ENCODE results near the gene TM7SF2.

TM7SF2 gene

DNA sequence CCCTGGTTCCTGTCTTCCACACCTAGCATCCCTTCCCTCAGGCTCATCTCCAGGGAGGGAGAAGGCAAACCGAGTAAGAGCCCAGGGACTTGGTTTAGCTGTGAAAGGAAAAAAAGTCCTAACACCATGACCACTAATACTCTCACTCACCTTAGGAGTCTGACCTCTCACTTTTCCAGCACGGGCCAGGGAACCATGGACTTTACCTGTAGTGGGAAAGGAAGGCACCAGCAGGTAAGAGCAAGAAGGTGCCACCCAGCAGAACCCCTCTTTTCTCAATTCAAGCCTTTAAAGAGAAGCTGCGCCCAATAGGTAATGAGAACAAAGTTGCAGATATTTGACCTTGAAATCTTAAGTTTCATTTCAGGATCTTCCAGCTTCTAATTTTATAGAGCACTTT is 9.2 kb downstream of the TM7SF2 start:
- TF ChIP-seq REST (IDR thresholded peaks at IDR 0.05; ENCODE audit: insufficient read depth in 1 of 2, low read depth in 2 of 2, low read length in 2 of 2) (no peak), TAF1 (IDR thresholded peaks at IDR 0.05; ENCODE audit: borderline replicate concordance, insufficient read depth, low read length) (no peak), POLR2AphosphoS5 (IDR thresholded peaks at IDR 0.05; ENCODE audit: low read depth, low read length) (no peak), FOXP2 (optimal IDR thresholded peaks at IDR 0.05; ENCODE audit: borderline replicate concordance, extremely low read depth, extremely low read length, insufficient read depth) (no peak), SIN3A (IDR thresholded peaks at IDR 0.05; ENCODE audit: borderline replicate concordance, insufficient read depth, low read length) (no peak)

DNA sequence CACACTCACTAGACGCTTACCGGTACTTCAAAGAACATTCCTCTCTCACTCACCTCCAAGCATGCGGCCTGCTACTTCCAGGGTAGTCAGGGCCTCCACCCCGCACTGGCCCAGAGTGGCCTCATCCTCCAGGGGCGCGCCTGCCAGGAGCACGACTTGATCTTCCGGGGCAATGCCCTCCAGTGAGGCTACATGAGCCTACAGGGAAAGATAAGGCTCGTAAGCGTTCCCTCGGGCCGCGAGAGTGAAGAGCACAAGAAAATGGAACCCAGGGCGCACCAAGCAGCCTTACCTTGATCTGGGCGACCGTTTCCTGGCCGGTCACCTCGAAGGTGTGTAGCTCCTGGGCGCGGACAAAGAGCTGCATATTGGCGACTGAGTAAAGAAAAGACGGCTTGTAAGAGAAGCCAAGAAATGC is 9.8 kb downstream of the TM7SF2 start:
- TF ChIP-seq REST (IDR thresholded peaks at IDR 0.05; ENCODE audit: insufficient read depth in 1 of 2, low read depth in 2 of 2, low read length in 2 of 2) (no peak), SIN3A (IDR thresholded peaks at IDR 0.05; ENCODE audit: borderline replicate concordance, insufficient read depth, low read length) (no peak), POLR2AphosphoS5 (IDR thresholded peaks at IDR 0.05; ENCODE audit: low read depth, low read length) (no peak), TAF1 (IDR thresholded peaks at IDR 0.05; ENCODE audit: borderline replicate concordance, insufficient read depth, low read length) (no peak), FOXP2 (optimal IDR thresholded peaks at IDR 0.05; ENCODE audit: borderline replicate concordance, extremely low read depth, extremely low read length, insufficient read depth) (no peak)

DNA sequence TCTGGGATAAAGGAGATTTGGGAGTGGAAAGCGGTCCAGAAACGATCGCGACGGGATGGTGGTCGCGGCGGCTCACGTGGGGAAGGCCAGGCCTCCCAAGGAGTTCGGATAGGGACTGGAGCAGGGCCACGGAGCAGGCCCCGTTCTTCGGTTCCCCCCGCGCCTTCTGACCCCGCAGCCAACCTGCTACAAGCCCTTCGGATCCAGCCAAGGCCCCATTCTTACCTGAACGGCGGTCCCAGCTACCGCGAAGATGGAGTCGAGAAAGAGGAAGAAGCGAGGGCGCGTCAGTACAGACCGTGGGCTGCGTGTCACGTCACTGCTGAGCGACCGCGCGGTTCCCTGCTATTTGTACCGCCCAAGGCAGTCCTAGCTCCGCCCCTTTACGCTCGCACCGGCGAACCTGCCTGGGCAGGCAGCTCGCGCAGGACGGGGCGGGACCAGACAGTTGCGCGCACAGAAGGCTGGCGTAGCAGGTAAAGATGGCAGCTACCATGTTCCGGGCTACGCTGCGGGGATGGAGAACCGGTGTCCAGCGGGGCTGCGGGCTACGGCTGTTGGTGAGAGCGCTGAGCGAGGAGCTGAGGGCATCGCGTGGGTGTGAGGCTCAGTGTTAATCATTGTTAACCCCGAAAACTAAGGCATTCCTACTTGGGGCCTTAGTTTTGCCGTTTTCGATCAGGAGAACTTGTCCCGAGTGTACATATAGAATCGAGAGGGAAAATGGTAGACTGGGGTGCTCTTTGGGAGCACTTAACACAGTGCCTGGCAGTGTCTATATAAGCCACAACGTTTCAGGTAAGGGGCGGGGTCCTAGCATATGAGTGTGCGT is 10.4 kb downstream of the TM7SF2 start, which contains the start of the genes FAU and MRPL49:
Gene FAU (minus strand): TSS at position 270 of the 832 bp plus-strand sequence. CDS start 321 bp downstream, outside the sequence.
Gene MRPL49 (plus strand): TSS at position 457 of the 832 bp plus-strand sequence. CDS start 26 bp downstream, at position 483.
- TF ChIP-seq TAF1 (IDR thresholded peaks at IDR 0.05; ENCODE audit: borderline replicate concordance, insufficient read depth, low read length): peak; percentile 92
- peak; percentile 96 for TF ChIP-seq POLR2AphosphoS5 (IDR thresholded peaks at IDR 0.05; ENCODE audit: low read depth, low read length)
- peak; percentile 56; the same call in 1 of the 2 replicates for TF ChIP-seq SIN3A (IDR thresholded peaks at IDR 0.05; ENCODE audit: borderline replicate concordance, insufficient read depth, low read length)
- peak; percentile 3 to 29; a peak in 1 of 4 replicates for TF ChIP-seq REST (IDR thresholded peaks at IDR 0.05; ENCODE audit: insufficient read depth in 1 of 2, low read depth in 2 of 2, low read length in 2 of 2)
- TF ChIP-seq FOXP2 (optimal IDR thresholded peaks at IDR 0.05; ENCODE audit: borderline replicate concordance, extremely low read depth, extremely low read length, insufficient read depth): no peak

GRCh38 chr11:65124480-65125196 is 13.0 kb downstream of the TM7SF2 start:
- no peak for TF ChIP-seq REST (IDR thresholded peaks at IDR 0.05; ENCODE audit: insufficient read depth in 1 of 2, low read depth in 2 of 2, low read length in 2 of 2)
- no peak for TF ChIP-seq TAF1 (IDR thresholded peaks at IDR 0.05; ENCODE audit: borderline replicate concordance, insufficient read depth, low read length)
- TF ChIP-seq FOXP2 (optimal IDR thresholded peaks at IDR 0.05; ENCODE audit: borderline replicate concordance, extremely low read depth, extremely low read length, insufficient read depth): no peak
- TF ChIP-seq POLR2AphosphoS5 (IDR thresholded peaks at IDR 0.05; ENCODE audit: low read depth, low read length): no peak
- no peak for TF ChIP-seq SIN3A (IDR thresholded peaks at IDR 0.05; ENCODE audit: borderline replicate concordance, insufficient read depth, low read length)

Data from PFSK-1 (cell line).